Fibroblast of lung (primary cell): ENCODE measurements around the gene SH3GL1.

Source experiments
- EZH2 ChIP-seq: IDR thresholded peaks from 2 replicates; pipeline ENCODE4 v1.5.1; 2012; ENCODE audit warnings: low read length, control low read depth, mild to moderate bottlenecking; ENCODE audit errors: missing control alignments
- TF ChIP-seq, protein P1 (sequence below), 2 donors: IDR thresholded peaks in 1 of 2; conservative IDR thresholded peaks in 1 of 2; 1 replicate in 1 of 2; 2 replicates in 1 of 2; pipeline ENCODE4 v1.5.1; 2011 to 2012; ENCODE audit warnings: low read length in 2 of 2, control low read depth in 1 of 2, inconsistent platforms in 1 of 2, low read depth in 1 of 2, mild to moderate bottlenecking in 1 of 2

DNA sequence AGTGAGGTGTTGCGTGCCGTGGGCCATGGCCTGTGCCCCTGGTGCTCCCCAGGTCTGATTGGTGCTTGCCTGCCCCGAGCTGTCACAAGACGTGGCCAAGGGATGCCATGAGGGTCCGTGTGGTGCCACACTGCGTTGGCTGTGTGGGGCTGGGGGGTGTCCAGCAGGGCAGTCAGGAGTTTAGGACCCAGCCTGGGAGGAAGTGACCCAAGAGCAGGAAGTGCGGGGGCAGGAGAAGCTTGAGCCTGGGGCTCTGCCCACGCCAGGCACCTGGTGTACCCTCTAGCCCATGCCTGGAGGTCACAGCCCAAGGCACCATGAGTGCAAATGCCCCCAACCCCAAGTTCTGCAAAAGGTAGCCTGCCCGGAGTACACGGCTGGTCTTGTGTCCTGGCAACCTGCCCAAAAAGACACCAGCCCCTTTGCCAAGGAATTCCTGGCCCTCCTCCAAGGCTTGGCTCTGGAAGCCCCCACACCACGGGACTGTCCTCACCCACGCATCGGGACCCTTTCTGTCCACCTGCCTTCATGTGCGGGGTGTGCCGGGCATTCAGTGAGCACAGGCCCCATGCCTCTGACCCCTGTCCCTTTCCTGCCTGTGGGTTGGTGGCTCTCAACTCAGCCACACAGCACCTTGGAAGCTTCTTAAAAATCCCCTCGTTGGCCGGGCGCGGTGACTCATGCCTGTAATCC is 32.1 kb downstream of the SH3GL1 start:
- TF ChIP-seq, protein P1, sequence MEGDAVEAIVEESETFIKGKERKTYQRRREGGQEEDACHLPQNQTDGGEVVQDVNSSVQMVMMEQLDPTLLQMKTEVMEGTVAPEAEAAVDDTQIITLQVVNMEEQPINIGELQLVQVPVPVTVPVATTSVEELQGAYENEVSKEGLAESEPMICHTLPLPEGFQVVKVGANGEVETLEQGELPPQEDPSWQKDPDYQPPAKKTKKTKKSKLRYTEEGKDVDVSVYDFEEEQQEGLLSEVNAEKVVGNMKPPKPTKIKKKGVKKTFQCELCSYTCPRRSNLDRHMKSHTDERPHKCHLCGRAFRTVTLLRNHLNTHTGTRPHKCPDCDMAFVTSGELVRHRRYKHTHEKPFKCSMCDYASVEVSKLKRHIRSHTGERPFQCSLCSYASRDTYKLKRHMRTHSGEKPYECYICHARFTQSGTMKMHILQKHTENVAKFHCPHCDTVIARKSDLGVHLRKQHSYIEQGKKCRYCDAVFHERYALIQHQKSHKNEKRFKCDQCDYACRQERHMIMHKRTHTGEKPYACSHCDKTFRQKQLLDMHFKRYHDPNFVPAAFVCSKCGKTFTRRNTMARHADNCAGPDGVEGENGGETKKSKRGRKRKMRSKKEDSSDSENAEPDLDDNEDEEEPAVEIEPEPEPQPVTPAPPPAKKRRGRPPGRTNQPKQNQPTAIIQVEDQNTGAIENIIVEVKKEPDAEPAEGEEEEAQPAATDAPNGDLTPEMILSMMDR (conservative IDR thresholded peaks at IDR 0.05 in 1 of 2, IDR thresholded peaks at IDR 0.05 in 1 of 2; ENCODE audit: low read depth in 1 of 2, low read length in 2 of 2) = no peak
- TF ChIP-seq EZH2 = no peak
